G401 (cell line): ENCODE results near the gene ATP23. TPM values are rescaled to one million over a fixed set of nuclear protein-coding genes. Genes with fewer than 3 reads are reported as not detected.

ENCODE experiments used
- DNase-seq: peaks from one replicate; pipeline ENCODE4 v3.0.0-alpha.2; 2015; ENCODE audit warnings: low spot score
- in situ Hi-C: cut with HindIII; loops from 2 replicates; pipeline ENCODE4 v1.10.0; 2016; ENCODE audit warnings: low sequenced_read_pairs, mixed read lengths
- total RNA-seq: library from RNA; depleted of rRNA; stranded (reverse); fragments of >200 nt; shearing (Covaris generic); gene quantifications from 2 replicates; pipeline ENCODE4 v1.2.3, GENCODE V29; 2014; rRNA removed

Gene ATP23, protein sequence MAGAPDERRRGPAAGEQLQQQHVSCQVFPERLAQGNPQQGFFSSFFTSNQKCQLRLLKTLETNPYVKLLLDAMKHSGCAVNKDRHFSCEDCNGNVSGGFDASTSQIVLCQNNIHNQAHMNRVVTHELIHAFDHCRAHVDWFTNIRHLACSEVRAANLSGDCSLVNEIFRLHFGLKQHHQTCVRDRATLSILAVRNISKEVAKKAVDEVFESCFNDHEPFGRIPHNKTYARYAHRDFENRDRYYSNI
- 16.9 and 35.0 TPM in 2 replicates for total RNA-seq

- DNase-seq, result peak; percentile 91
- in situ Hi-C loops, result no loop called here
Observed at GRCh38 chr12:57941165-57941894, at the start of gene ATP23. ATP23 (plus strand) TSS chr12:57941567; CDS start chr12:57941702, 135 bp downstream.

DNA sequence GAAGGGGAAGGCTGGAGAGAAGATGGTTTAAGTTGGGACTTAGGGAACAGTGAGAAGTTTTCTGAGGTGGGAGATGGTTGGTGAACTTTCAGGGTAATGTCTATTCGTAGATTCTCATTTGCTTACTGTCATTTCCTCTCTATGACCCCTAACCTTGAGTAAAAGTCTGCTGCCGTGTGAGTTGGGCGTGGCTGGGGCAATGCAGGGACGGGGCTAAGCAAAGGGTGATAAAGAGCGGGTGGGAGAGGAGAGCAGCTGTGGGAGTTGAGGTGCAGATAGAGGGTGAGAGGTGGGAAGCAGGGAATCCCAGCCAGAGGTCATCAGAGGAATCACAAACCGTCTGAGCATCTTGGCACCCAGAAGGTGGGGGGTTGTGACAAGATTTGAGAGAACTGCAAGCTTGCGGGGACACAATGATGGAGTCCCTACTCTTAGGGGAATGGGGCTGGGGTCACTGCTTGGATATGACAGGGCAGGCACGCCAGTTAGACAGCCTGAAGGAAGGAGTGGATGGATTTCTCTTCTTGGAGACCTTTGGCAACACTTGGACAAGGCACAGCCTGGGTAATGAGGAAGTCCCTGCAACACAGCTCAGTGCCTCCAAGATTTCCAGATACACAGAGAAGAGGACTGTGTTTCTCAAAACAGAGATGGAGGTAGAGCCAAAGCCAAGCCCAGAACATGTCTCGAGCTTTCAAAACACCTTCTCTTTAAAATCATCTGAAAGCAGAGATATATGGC lies 49.0 kb upstream of the ATP23 start:
- no peak for DNase-seq
- in situ Hi-C loops, result no loop called here

GRCh38 chr12:57893431-57894353 lies 47.7 kb upstream of the ATP23 start:
- in situ Hi-C loops, result no loop called here
- peak; percentile 90 for DNase-seq

DNA sequence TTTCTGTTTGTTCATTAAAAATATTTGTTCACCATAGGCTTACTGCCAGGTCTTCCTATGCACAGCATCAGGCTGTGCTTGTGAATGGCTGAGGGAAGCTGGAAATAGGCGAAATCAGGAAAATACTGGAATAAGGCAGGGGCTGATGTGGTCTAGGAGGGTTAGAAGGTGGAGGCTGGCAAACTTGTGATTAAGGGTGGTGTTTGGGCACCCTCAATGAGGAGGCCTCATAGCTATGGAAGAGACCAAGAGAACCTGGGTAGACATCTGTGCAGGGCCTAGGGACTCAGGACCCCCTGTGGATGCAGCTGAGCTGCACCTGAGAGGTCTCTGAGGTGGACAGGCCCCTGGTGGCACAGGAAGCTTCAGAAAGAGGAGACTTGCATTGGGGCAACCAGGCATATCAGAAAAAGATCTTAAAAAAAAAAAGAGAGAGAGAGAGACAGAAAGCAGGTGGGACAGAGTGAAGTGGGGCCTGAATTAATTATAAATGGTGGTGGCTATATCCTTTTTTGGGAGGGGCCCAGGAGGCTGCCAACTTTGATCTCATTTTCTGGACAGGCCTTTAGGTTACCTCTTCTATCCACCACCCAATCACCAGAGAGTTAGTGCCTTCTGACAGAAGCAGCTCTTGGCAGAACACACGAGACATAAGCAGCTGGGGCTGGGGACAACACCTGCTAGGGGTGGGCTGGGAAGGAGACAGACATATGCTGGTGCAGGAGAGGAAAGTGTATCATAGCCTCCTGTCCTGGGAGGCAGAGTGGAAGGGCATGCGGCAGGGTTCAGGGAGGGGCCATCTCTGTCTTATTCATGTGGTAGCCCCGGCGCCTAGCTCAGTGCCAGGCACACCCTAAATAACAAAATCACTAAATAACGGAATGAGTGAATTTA lies 46.7 kb upstream of the ATP23 start:
- in situ Hi-C loops, result no loop called here
- peak; percentile 44 for DNase-seq

- no peak for DNase-seq
- in situ Hi-C loops, result no loop called here
Observed at GRCh38 chr12:57895389-57896114, 45.8 kb upstream of the ATP23 start.

DNA sequence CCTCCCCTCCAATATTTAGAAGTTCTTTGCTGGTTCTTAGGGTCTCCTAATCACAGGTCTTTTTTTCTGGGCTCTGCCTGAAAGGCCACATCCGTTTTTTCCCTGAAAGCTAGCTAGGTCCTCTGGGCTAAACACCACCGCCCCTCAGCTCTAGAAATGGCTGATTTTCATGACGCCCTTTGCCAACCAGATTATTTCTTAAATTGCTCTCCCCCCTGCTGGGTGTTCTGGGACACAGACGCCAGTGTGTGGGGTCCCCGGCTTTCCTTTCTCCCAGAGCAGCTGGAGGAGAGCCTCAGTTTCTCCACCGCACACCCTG lies 45.3 kb upstream of the ATP23 start:
- in situ Hi-C loops, result no loop called here
- DNase-seq, result no peak

DNA sequence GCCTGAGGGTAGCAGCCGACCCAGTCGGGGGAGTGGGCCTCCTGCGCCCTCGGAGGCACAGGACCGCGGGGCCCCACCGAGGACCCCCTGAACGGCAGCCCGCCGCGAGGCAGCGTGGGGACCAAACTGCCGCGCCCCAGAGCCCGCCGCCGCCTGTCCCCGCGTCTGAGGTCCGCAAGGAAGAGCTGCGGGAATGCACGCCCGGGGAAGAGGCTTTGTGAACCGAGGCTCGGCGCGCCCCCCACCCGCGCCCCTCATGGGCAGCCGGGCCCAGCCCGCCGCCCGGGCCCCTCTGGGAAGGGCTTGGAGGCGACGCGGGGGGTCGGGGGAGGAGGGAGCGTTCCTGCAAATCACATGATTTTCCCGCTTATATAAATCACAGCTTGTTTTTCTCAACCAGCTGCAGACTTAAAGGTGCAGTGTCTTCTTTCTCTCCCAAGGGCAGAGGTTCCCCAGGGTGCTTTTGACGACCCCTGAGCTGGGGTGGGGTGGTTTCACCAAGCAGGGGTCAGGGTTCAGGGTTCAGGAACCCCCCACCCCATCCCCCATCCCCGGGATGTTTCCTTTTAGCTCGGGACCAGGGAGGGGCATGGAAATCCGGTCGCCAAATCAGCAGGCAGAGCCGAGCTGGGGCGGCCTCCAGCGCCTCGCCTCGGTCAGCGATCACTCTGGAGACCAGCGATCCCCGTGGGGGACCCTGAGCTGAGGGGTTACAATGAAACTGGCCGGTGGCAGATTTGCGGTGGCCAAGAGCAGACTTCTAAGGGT lies 44.7 kb upstream of the ATP23 start:
- in situ Hi-C loops, result no loop called here
- peak; percentile 83 for DNase-seq

- in situ Hi-C loops, result no loop called here
- no peak for DNase-seq
Observed at GRCh38 chr12:57897286-57897974, 43.9 kb upstream of the ATP23 start.

- in situ Hi-C loops, result no loop called here
- no peak for DNase-seq
Observed at GRCh38 chr12:57898308-57898970, 42.9 kb upstream of the ATP23 start.

DNA sequence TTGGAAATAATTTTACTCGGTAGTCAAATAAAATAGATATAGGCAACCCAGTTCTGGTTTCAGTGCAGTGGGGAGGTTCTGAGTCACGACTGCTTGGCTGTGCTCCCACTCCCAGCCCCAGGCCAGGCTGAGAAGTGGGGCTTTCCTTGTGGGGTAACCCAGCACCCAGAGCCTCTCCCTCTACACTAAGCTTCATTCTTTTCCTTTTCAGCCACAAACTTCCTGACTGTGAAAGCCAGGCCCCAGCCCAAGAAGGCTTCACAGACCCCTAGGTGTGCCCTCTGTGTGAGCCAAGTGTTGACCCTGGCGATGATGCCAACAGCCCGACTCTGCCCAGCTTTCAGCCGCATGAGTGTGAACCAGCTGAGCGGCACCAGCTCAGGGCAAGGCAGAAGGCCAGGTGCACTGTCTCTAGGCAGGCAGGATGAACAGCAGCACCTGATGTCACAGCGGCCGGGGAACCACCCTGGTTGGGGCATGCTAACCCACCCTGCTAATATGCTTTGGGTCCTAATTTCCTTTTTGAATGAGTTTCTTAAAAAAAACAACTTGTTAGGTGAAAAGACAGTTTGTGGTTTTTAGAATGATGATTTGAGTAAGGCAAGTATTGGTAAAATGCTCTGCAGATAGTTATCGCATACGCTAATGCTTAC lies 42.2 kb upstream of the ATP23 start:
- no peak for DNase-seq
- in situ Hi-C loops, result no loop called here

DNA sequence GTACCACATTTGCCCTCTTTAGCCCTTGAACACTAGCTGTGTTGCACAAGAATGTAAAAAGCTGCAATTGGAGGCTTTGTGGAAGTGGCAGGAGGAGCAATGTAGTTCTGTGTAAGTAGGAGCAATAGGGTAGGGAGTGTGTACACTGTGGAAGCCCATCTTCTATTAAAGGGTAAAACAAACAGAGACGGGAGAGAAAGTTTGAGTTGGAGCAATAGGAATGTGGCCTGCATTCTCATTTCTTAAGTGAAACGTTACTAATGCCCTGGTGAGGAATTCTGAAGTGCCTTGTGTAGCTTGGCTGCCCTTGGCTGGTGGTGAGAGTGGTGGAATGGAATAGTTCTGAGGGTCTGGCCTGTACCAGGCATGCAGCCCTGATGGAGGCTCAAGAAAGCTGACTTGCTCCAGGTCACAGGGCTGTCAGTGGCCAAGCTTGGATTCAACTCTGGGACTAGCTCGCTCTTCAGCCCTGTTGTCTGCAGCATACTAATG lies 38.8 kb upstream of the ATP23 start:
- DNase-seq, result no peak
- in situ Hi-C loops, result no loop called here

- no peak for DNase-seq
- in situ Hi-C loops, result no loop called here
Observed at GRCh38 chr12:57904426-57904825, 36.9 kb upstream of the ATP23 start.

- in situ Hi-C loops, result no loop called here
Observed at GRCh38 chr12:57904848-57905811, 36.2 kb upstream of the ATP23 start.

DNA sequence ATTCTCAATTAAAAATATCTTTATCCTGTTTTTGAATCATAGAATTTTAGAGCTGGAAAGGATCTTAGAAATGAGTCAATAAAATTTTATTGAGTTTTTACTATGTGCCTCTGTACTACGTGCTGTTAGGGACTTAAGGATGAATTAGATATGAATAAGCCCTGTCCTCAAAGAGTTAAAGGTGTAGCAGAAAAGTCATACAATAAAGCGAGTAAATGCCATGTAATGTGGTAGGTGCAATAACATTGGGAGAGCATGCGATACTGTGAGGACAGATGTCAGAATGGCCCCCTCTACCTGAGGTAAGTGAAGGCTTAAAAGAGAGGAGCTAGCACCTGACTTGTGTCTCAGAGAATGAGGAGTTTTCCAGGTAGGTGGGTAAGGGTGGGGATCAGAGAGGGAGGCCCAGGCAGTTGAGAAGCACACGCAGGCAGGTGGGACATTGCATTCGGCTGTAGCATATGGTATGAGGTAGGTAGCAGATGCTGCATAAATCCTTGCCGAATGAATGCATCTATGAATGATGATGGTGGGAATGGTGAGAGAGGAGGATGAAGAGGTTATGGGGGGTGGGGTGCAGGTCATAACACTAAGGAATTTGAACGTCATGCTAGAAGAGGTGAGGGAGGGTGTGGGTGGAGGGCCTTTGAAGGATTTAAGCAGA lies 35.4 kb upstream of the ATP23 start:
- DNase-seq, result peak; percentile 70
- in situ Hi-C loops, result no loop called here

More at GRCh38 chr12:57904848-57905811, 36.2 kb upstream of the ATP23 start:
- peak; percentile 93 for DNase-seq
